OCI-LY3 (cell line): ENCODE measurements around the gene LRRN2.

ENCODE experiments used
- CTCF ChIP-seq: fragments of 200-600, 300-600 bp; sonication (generic); IDR thresholded peaks from 2 replicates; pipeline ENCODE4 v1.5.1; 2014; ENCODE audit warnings: antibody characterized with exemption, low read length, low read depth
- EZH2phosphoT487 ChIP-seq: fragments of 200-600 bp; shearing (Covaris generic); IDR thresholded peaks from 2 replicates; pipeline ENCODE4 v1.6.1; 2018; ENCODE audit warnings: antibody characterized with exemption, mixed run types, low read depth

GRCh38 chr1:204633665-204634064 is 51.9 kb downstream of the LRRN2 start:
- TF ChIP-seq CTCF (no peak), EZH2phosphoT487 (no peak)
